PC-9 (cell line): ENCODE measurements around the gene TMEM168. TPM values are rescaled to one million over a fixed set of nuclear protein-coding genes. Genes with fewer than 3 reads are reported as not detected.
"Not testable (repeated sequence)": the region's sequence is repeated elsewhere in the genome, so short reads cannot be mapped to it uniquely, and the experiment has no call there.

Source experiments
- Bru-seq: library from RNA; stranded (reverse); fragments of 400-500 nt; gene quantifications from one replicate; lab custom pipeline; 2021; lab: Mats Ljungman, UMichigan
- BruChase-seq, 2 experiments: library from RNA; stranded (reverse); fragments of 400-500 nt; gene quantifications; one replicate each; lab custom pipeline; 2021; lab: Mats Ljungman, UMichigan
- BruUV-seq: library from RNA; stranded (reverse); fragments of 400-500 nt; replicated peaks from 2 replicates; lab custom pipeline; 2021; lab: Mats Ljungman, UMichigan
- CTCF ChIA-PET: fragments of 300-600 bp; sonication (Branson Sonifier 250); formaldehyde crosslinking; loops from one replicate; lab custom pipeline; 2022; ENCODE audit warnings: antibody characterized with exemption; lab: Charles Lee
- POLR2A ChIA-PET: fragments of 300-600 bp; sonication (Branson Sonifier 250); formaldehyde crosslinking; loops from one replicate; lab custom pipeline; 2022; ENCODE audit warnings: antibody characterized with exemption; ENCODE audit not compliant: unreplicated experiment; lab: Charles Lee
- DNase-seq, 2 experiments: peaks; one replicate each; pipeline versions ENCODE4 v3.0.0 to v3.0.0-alpha.2; 2015 to 2022; ENCODE audit warnings: mixed read lengths in 1 of 2
- H2AFZ ChIP-seq: fragments of 200-600 bp; sonication (generic); 2 replicates; pipeline ENCODE4 v1.8.1; 2017; ENCODE audit warnings: antibody characterized with exemption
- H3F3A ChIP-seq: fragments of 200-600 bp; sonication (generic); 2 replicates; pipeline ENCODE4 v1.8.1; 2017; ENCODE audit warnings: antibody characterized with exemption, mild to moderate bottlenecking, low read depth; ENCODE audit not compliant: insufficient read depth
- H3K27ac ChIP-seq: fragments of 200-600 bp; sonication (generic); 2 replicates; pipeline ENCODE4 v1.6.1; 2016; ENCODE audit warnings: mixed run types
- H3K27me3 ChIP-seq: fragments of 200-600 bp; sonication (generic); 2 replicates; pipeline ENCODE4 v1.6.1; 2016; ENCODE audit warnings: low read depth, mixed run types; ENCODE audit not compliant: insufficient read depth
- H3K36me3 ChIP-seq: fragments of 200-600 bp; sonication (generic); 2 replicates; pipeline ENCODE4 v1.6.1; 2016; ENCODE audit warnings: low read depth, mixed run types
- H3K4me1 ChIP-seq: fragments of 200-600 bp; sonication (generic); replicated peaks from 2 replicates; pipeline ENCODE4 v1.6.1; 2016; ENCODE audit warnings: mixed run types; ENCODE audit not compliant: insufficient read depth
- H3K4me2 ChIP-seq: fragments of 200-600 bp; sonication (generic); 2 replicates; pipeline ENCODE4 v1.6.1; 2017; ENCODE audit warnings: mixed run types
- H3K4me3 ChIP-seq: fragments of 200-600 bp; sonication (generic); 2 replicates; pipeline ENCODE4 v1.6.1; 2016; ENCODE audit warnings: mixed run types
- H3K79me2 ChIP-seq: fragments of 200-600 bp; sonication (generic); 2 replicates; pipeline ENCODE4 v1.6.1; 2017; ENCODE audit warnings: low read depth, mixed run types
- H3K9me2 ChIP-seq: fragments of 200-600 bp; sonication (generic); 2 replicates; pipeline ENCODE4 v1.8.1; 2017; ENCODE audit warnings: mild to moderate bottlenecking; ENCODE audit not compliant: insufficient read depth
- H3K9me3 ChIP-seq: fragments of 200-600 bp; sonication (generic); 2 replicates; pipeline ENCODE4 v1.8.1; 2016; ENCODE audit warnings: low read depth; ENCODE audit not compliant: insufficient read depth
- H4K20me1 ChIP-seq: fragments of 200-600 bp; sonication (generic); 2 replicates; pipeline ENCODE4 v1.8.1; 2017; ENCODE audit not compliant: insufficient read depth
- CTCF ChIP-seq: fragments of 200-600 bp; sonication (generic); conservative IDR thresholded peaks from 2 replicates; pipeline ENCODE4 v1.6.1; 2017; ENCODE audit warnings: mixed run types, antibody characterized with exemption, mild to moderate bottlenecking, moderate library complexity
- EZH2 ChIP-seq: fragments of 200-600 bp; sonication (generic); IDR thresholded peaks from 2 replicates; pipeline ENCODE4 v1.8.0; 2017; ENCODE audit warnings: antibody characterized with exemption, low read depth
- intact Hi-C: fragments of 100-400 bp; cut with micrococcal nuclease; formaldehyde crosslinking; loops from one replicate; pipeline ENCODE4 v1.10.0; 2022; ENCODE audit not compliant: unreplicated experiment
- long read RNA-seq: library from polyadenylated mRNA; stranded (forward); transcript quantifications from one replicate; pipeline ENCODE4 v2.0.0, GENCODE V29; 2022
- total RNA-seq: library from RNA; stranded (reverse); gene quantifications from 2 replicates; pipeline ENCODE4 v1.2.3, GENCODE V29; 2021

The TMEM168 gene
- total RNA-seq (17.2 and 17.7 TPM in 2 replicates), Bru-seq, nascent RNA (percentile 78 among the genes with signal in this experiment), BruChase-seq, experiment 1, labeled RNA remaining after a 2-hour chase (percentile 92 among the genes with signal in this experiment), BruChase-seq, experiment 2, labeled RNA remaining after a 6-hour chase (percentile 81 among the genes with signal in this experiment)
- long read RNA-seq, full-length matches to known transcripts = 24 of 41 reads
- long read RNA-seq, partial matches to known transcripts = 0 of 41 reads
- long read RNA-seq, other reads (novel, unspliced or antisense) = 17 of 41 reads

- ChIA-PET CTCF (no interaction called here), POLR2A (interaction anchor here (0.6 kb wide), 2 partner anchors 22 to 927 kb away, joined by 4 to 6 read pairs; no protein-coding TSS in a partner anchor)
- Histone ChIP-seq H3K27me3 (no peaks in the 10 kb centered on the region), H3K4me1 (peaks cover 11% of the 10 kb centered on the region), H3K4me3 (peak within 1 kb of the TSS; percentile 70), H3K9me2 (no peaks in the 10 kb centered on the region), H3K36me3 (no peaks in the 10 kb centered on the region), H2AFZ (peak within 1 kb of the TSS; percentile 92), H3K27ac (peak within 1 kb of the TSS; percentile 26), H3K9me3 (no peaks in the 10 kb centered on the region), H3F3A (peaks cover 4% of the 10 kb centered on the region; the same call in 1 of the 2 replicates), H3K4me2 (peak within 1 kb of the TSS; percentile 87), H4K20me1 (no peaks in the 10 kb centered on the region), H3K79me2 (peaks cover 13% of the 10 kb centered on the region)
- DNase-seq = peak; percentile 59 to 80
- intact Hi-C loops = loop anchor here (1.0 kb wide), 1 partner anchor 20 kb away; no protein-coding TSS in a partner anchor
- BruUV-seq = TSS peak; percentile 87
- no peak for TF ChIP-seq EZH2
- no peak for TF ChIP-seq CTCF
These were observed at the start of gene TMEM168 for GRCh38 chr7:112789817-112790585. TMEM168 (minus strand) TSS chr7:112790393; CDS start chr7:112784825, 5,568 bp downstream.

GRCh38 chr7:112835928-112836327, 45.7 kb upstream of the TMEM168 start:
- intact Hi-C loops, DNase-seq, H3F3A ChIP-seq, H3K4me1 ChIP-seq, H2AFZ ChIP-seq, H3K9me3 ChIP-seq, BruUV-seq, H3K9me2 ChIP-seq, POLR2A ChIA-PET, H3K79me2 ChIP-seq, H3K27ac ChIP-seq, H3K36me3 ChIP-seq, H4K20me1 ChIP-seq, H3K4me2 ChIP-seq, H3K4me3 ChIP-seq, H3K27me3 ChIP-seq, CTCF ChIA-PET: not testable (repeated sequence)

- Histone ChIP-seq H3K9me2 (no peaks in the 10 kb centered on the region; the same call in 1 of the 2 replicates), H3K36me3 (no peaks in the 10 kb centered on the region), H3K4me2 (no peak overlapping the region), H2AFZ (no peak overlapping the region), H3K4me3 (no peak overlapping the region), H3K27me3 (no peaks in the 10 kb centered on the region), H3K4me1 (no peaks in the 10 kb centered on the region), H3K79me2 (no peaks in the 10 kb centered on the region), H3K9me3 (peaks cover 7% of the 10 kb centered on the region; the same call in 1 of the 2 replicates), H3K27ac (no peak overlapping the region), H4K20me1 (no peaks in the 10 kb centered on the region), H3F3A (no peaks in the 10 kb centered on the region)
- DNase-seq = no peak
- TF ChIP-seq EZH2 (no peak), CTCF (no peak)
- ChIA-PET CTCF (no interaction called here), POLR2A (no interaction called here)
- intact Hi-C loops = no loop called here
- BruUV-seq = no TSS peak
These were observed 42.9 kb upstream of the TMEM168 start for GRCh38 chr7:112833082-112833481.
